ENCODE measurements around the gene COG7. TPM values are rescaled to one million over a fixed set of nuclear protein-coding genes. Genes with fewer than 3 reads are reported as not detected.

Gene COG7
- total RNA-seq, 1 experiment from 2014 or later: 17.9 TPM

- Histone ChIP-seq H3K23me2 (ENCODE audit: insufficient read length, low read depth, low read length, poor library complexity, severe bottlenecking) (no peaks in the 10 kb centered on the region), H3K4me2 (ENCODE audit: insufficient read depth, insufficient read length, low read length) (no peak overlapping the region), H3K27ac (ENCODE audit: insufficient read length, low read depth, low read length) (no peak overlapping the region), H3K79me1 (ENCODE audit: insufficient read depth, low read depth, low read length, poor library complexity, severe bottlenecking) (no peaks in the 10 kb centered on the region), H2BK12ac (ENCODE audit: insufficient read length, low read depth, low read length) (no peak overlapping the region), H2AK5ac (ENCODE audit: insufficient read length, low read length) (no peak overlapping the region), H4K91ac (ENCODE audit: insufficient read length, low read depth, low read length) (no peak overlapping the region), H2BK15ac (ENCODE audit: low read depth, low read length) (no peak overlapping the region), H2BK20ac (ENCODE audit: low read depth, low read length, poor library complexity, severe bottlenecking) (no peak overlapping the region), H3K27me3 (ENCODE audit: insufficient read depth, low read length) (no peaks in the 10 kb centered on the region), H3K4me1 (ENCODE audit: insufficient read depth, low read length) (no peaks in the 10 kb centered on the region), H3K79me2 (ENCODE audit: insufficient read depth, low read length) (no peaks in the 10 kb centered on the region), H3K14ac (ENCODE audit: insufficient read depth, low read length) (no peak overlapping the region), H2AFZ (ENCODE audit: low read length) (no peak overlapping the region), H4K20me1 (ENCODE audit: control insufficient read depth, insufficient read depth, insufficient read length) (no peaks in the 10 kb centered on the region), H3K56ac (ENCODE audit: insufficient read length, low read depth, low read length) (no peak overlapping the region), H3T11ph (ENCODE audit: low read length) (no peak overlapping the region), H4K5ac (ENCODE audit: insufficient read length, low read depth, low read length) (no peak overlapping the region), H4K8ac (replicated peaks; ENCODE audit: insufficient read length, low read depth, low read length) (no peak overlapping the region), H3K23ac (ENCODE audit: insufficient read length, low read depth, low read length) (no peak overlapping the region), H3K9ac (ENCODE audit: extremely low read depth, insufficient read length, low read length) (no peak overlapping the region), H3K18ac (ENCODE audit: insufficient read length, low read depth, low read length) (no peak overlapping the region), H3K9me3 (ENCODE audit: control insufficient read depth, low read depth, low read length) (no peaks in the 10 kb centered on the region), H2BK120ac (ENCODE audit: low read depth, low read length, poor library complexity, severe bottlenecking) (peak overlapping the region; percentile 25), H3K4ac (ENCODE audit: low read depth, low read length) (no peak overlapping the region), H2BK5ac (ENCODE audit: insufficient read length, low read length) (no peak overlapping the region)
- Mint-ChIP-seq H3K36me3 (ENCODE audit: insufficient read depth in 1 of 3, low read depth in 3 of 3) (peaks cover 3 to 35% (median 17%) of the 10 kb centered on the region in 3 experiments; a peak in 6 of 7 replicates), H3K4me1 (peaks cover 9 to 12% of the 10 kb centered on the region in 2 experiments), H3K9me3 (no peaks in the 10 kb centered on the region), H3K27ac (no peak overlapping the region), H3K4me3 (no peak overlapping the region), H3K27me3 (ENCODE audit: low read depth) (no peaks in the 10 kb centered on the region)
- no peak for DNase-seq
- WGBS (ENCODE audit: extremely low coverage, insufficient read length, low lambda C conversion rate): no CpG with 5 or more reads among the region's 7 CpGs
- TF ChIP-seq, protein P1, sequence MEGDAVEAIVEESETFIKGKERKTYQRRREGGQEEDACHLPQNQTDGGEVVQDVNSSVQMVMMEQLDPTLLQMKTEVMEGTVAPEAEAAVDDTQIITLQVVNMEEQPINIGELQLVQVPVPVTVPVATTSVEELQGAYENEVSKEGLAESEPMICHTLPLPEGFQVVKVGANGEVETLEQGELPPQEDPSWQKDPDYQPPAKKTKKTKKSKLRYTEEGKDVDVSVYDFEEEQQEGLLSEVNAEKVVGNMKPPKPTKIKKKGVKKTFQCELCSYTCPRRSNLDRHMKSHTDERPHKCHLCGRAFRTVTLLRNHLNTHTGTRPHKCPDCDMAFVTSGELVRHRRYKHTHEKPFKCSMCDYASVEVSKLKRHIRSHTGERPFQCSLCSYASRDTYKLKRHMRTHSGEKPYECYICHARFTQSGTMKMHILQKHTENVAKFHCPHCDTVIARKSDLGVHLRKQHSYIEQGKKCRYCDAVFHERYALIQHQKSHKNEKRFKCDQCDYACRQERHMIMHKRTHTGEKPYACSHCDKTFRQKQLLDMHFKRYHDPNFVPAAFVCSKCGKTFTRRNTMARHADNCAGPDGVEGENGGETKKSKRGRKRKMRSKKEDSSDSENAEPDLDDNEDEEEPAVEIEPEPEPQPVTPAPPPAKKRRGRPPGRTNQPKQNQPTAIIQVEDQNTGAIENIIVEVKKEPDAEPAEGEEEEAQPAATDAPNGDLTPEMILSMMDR (conservative IDR thresholded peaks at IDR 0.05): no peak
Measured at GRCh38 chr16:23416816-23417215, 36.2 kb downstream of the COG7 start.

Data from H9 (cell line).